Measurements from ENCODE around the gene TEAD1. TPM values are rescaled to one million over a fixed set of nuclear protein-coding genes. Genes with fewer than 3 reads are reported as not detected.

Gene TEAD1
- total RNA-seq, 1 donor = under 0.01 TPM

- no peak for DNase-seq (ENCODE audit: low read depth in 2 of 3, low spot score in 2 of 3)
Measured at GRCh38 chr11:12882670-12883069, 208.4 kb downstream of the TEAD1 start.

GRCh38 chr11:12884751-12885318 lies 210.6 kb downstream of the TEAD1 start:
- no peak for DNase-seq (ENCODE audit: low read depth in 2 of 3, low spot score in 2 of 3)

GRCh38 chr11:12885717-12886239 lies 211.6 kb downstream of the TEAD1 start:
- DNase-seq (ENCODE audit: low read depth in 2 of 3, low spot score in 2 of 3) = no peak

- no peak for DNase-seq (ENCODE audit: low read depth in 2 of 3, low spot score in 2 of 3)
Measured at GRCh38 chr11:12886508-12886907, 212.3 kb downstream of the TEAD1 start.

GRCh38 chr11:12888525-12889158 lies 214.4 kb downstream of the TEAD1 start:
- DNase-seq (ENCODE audit: low read depth in 2 of 3, low spot score in 2 of 3) = peak; percentile 21 to 83 (median 64)

- no peak for DNase-seq (ENCODE audit: low read depth in 2 of 3, low spot score in 2 of 3)
Measured at GRCh38 chr11:12889243-12889642, 215.0 kb downstream of the TEAD1 start.

GRCh38 chr11:12890476-12890875 lies 216.3 kb downstream of the TEAD1 start:
- no peak for DNase-seq (ENCODE audit: low read depth in 2 of 3, low spot score in 2 of 3)

- DNase-seq (ENCODE audit: low read depth in 2 of 3, low spot score in 2 of 3) = peak in 2 of 3 donors; percentile 15 to 63
Measured at GRCh38 chr11:12893787-12894672, 219.8 kb downstream of the TEAD1 start.

- no peak for DNase-seq (ENCODE audit: low read depth in 2 of 3, low spot score in 2 of 3)
Measured at GRCh38 chr11:12897390-12897789, 223.2 kb downstream of the TEAD1 start.

- no peak for DNase-seq (ENCODE audit: low read depth in 2 of 3, low spot score in 2 of 3)
Measured at GRCh38 chr11:12897867-12898266, 223.6 kb downstream of the TEAD1 start.

- DNase-seq (ENCODE audit: low read depth in 2 of 3, low spot score in 2 of 3) = no peak
Measured at GRCh38 chr11:12900496-12900895, 226.3 kb downstream of the TEAD1 start.

- DNase-seq (ENCODE audit: low read depth in 2 of 3, low spot score in 2 of 3) = no peak
Measured at GRCh38 chr11:12901272-12901671, 227.1 kb downstream of the TEAD1 start.

- no peak for DNase-seq (ENCODE audit: low read depth in 2 of 3, low spot score in 2 of 3)
Measured at GRCh38 chr11:12901874-12902481, 227.8 kb downstream of the TEAD1 start.

- DNase-seq (ENCODE audit: low read depth in 2 of 3, low spot score in 2 of 3) = no peak
Measured at GRCh38 chr11:12902791-12903486, 228.7 kb downstream of the TEAD1 start.

- no peak for DNase-seq (ENCODE audit: low read depth in 2 of 3, low spot score in 2 of 3)
Measured at GRCh38 chr11:12905435-12905834, 231.2 kb downstream of the TEAD1 start.

- no peak for DNase-seq (ENCODE audit: low read depth in 2 of 3, low spot score in 2 of 3)
Measured at GRCh38 chr11:12906501-12906900, 232.3 kb downstream of the TEAD1 start.

- DNase-seq (ENCODE audit: low read depth in 2 of 3, low spot score in 2 of 3) = no peak
Measured at GRCh38 chr11:12909879-12910278, 235.7 kb downstream of the TEAD1 start.

GRCh38 chr11:12914400-12914912 lies 240.2 kb downstream of the TEAD1 start:
- DNase-seq (ENCODE audit: low read depth in 2 of 3, low spot score in 2 of 3) = peak in 2 of 3 donors; percentile 14 to 39

GRCh38 chr11:12915093-12915492 lies 240.9 kb downstream of the TEAD1 start:
- DNase-seq (ENCODE audit: low read depth in 2 of 3, low spot score in 2 of 3) = no peak

- DNase-seq (ENCODE audit: low read depth in 2 of 3, low spot score in 2 of 3) = no peak
Measured at GRCh38 chr11:12917822-12918221, 243.6 kb downstream of the TEAD1 start.
